GM21367 (cell line): ENCODE data around the gene PHKB.
"Not testable (repeated sequence)": the region's sequence is repeated elsewhere in the genome, so short reads cannot be mapped to it uniquely, and the experiment has no call there.

ENCODE experiments used
- ATAC-seq: cut with Tn5 transposase; IDR thresholded peaks from one replicate; pipeline ENCODE4 v1.9.1; 2021; ENCODE audit not compliant: unreplicated experiment

The PHKB gene

DNA sequence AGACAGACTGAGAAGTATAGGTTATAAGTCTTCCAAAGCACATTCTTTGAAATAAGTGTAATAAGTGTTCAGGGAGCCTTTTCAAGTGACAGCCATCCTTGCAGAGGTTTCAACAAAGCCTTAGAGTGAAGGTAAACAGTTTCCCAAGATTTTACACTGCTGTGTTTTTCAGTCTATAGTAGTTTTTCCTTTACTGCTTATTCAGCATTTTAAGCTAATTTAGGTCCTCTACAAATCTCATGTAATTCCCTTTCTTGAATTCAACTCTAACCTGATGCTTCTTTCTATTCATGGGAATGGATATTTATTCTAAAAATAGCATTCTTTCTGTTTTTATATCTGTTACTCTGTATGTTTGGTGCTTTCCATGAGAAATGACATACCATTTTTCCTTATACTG, 211.3 kb downstream of the PHKB start:
- no peak for ATAC-seq

DNA sequence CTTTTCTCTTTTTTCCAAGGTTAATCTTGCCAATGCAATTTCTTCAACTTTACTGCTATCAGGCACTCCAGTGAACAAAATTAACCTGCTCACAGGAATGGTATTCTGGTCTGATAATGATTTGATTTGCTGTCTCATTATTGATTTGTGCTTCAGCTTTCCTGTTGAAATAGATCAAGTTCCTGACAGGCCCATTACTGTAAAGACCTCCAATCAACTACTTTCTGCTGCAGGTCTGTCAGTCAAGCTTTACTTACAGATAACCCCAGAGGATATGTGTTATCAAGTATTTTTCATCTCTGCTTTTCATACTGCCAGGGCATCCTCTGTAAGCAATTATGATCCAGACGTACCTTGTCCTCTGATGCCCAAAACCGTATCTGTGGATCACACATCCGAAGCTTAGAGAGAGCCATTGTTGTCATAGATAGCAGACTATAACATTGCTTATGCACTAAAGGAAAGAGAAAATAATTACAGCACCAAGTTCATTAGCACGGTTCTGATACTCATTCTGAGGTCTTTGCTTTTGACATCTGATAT, 215.6 kb downstream of the PHKB start:
- no peak for ATAC-seq

DNA sequence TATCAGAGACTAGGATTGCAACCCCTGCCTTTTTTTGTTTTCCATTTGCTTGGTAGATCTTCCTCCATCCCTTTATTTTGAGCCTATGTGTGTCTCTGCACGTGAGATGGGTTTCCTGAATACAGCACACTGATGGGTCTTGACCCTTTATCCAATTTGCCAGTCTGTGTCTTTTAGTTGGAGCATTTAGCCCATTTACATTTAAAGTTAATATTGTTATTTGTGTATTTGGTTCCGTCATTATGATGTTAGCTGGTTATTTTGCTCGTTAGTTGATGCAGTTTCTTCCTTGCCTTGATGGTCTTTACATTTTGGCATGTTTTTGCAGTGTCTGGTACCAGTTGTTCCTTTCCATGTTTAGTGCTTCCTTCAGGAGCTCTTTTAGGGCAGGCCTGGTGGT, 220.4 kb downstream of the PHKB start:
- ATAC-seq: not testable (repeated sequence)

DNA sequence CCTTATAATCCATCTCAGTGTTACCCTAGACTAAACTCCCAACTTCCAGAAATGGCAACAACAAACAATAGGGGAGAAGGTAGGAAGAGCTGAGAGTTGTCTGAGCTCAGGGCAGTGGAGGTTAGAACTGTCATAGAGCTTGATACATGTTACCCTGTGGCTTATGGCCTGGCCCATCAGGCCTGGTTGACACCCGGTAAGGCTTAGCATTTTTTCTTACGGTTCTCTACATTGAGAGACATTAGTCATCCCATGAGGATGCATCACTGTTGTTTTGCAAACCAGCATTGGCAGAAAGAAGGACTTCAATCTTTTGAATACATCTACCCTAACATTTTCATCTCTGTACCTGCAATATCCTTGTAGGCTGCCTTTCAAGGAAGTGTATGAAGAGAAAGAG, 226.6 kb downstream of the PHKB start:
- ATAC-seq: no peak

DNA sequence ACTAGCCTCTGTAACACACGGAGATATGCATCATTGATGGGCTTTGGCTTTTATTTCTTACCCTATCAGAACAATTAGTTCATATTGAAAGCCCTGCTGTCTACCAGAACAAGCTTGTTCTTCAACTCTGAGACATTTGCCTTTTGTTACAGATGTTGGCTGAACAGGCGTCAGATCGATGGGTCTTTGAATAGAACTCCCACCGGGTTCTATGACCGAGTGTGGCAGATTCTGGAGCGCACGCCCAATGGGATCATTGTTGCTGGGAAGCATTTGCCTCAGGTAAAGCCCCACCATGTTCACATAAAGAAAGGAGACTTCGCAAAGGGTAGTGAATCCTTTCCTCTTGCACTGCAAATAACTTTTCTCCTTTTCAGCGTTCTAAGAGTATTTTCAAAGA, 232.1 kb downstream of the PHKB start:
- ATAC-seq: no peak

DNA sequence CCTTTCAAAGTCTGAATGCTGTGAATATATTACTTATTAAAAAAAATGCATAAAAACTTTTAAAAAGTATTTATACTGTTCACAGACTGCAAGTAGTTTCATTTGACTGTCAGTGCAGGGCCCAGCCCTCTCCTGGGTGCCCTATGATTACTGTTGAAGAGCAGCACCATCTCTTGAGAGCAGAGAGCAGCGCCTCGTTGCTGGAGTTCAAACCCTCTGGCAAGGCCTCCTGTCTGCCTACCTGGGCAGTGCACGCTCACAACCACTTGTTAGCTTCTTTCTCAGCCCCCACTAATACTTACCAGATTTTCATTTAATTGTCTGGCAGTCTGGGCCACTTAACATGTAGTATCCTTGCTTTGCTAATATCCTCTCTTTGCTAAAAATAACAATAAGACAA, 233.4 kb downstream of the PHKB start:
- no peak for ATAC-seq

DNA sequence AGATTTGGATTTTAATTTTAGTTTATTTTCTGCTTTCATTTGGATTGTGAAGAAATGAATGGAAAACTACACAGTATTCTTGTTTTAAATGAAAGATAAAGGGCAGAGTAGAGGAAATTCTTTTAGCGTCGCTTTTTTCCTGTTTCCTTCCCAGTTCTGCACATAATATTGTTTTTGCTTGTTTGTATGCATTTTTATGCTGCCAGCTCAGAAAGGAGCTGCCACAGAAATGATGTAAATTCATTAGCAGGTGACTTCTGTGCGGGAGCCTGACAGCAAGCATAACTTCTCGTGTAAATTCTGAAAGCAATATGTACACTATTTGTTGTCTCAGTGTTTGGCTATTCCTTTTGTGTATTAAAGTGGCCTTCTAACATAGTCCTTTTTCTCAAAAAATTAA, 234.6 kb downstream of the PHKB start:
- ATAC-seq: no peak

DNA sequence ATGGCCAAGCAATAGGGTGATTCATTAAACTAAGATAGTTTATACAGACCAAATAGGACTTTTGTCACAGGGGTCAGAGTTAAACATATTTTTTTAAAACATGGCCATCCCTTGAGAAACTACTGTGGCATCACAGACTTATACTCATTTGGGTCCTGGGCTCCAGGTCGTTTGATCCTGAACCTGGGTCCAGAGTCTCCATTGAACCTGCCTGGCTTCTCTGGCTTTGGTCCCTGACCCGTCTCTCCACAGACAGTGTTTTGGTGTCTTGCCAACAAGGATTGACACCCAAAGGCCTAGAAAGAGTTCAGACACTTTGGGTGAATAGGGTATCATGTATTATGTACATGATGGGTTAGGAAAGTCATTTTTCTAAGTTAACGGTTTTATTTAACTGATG, 236.7 kb downstream of the PHKB start:
- ATAC-seq: no peak

DNA sequence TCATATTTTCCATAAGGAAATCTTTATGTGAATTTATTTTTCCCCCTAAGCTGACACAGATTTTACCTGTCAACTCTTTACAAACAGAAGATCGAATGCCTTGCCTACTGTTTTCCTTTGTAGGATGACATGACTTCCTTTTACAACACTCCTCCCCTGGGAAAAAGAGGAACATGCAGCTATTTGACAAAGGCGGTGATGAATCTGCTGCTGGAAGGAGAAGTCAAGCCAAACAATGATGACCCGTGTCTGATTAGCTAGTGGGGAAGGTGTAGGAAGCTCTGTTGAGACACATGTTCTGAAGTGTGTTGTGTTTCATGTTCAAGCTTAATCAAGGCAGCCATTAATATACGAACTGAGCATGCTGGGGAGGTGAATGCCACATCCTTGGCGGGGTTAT, 238.0 kb downstream of the PHKB start:
- no peak for ATAC-seq

DNA sequence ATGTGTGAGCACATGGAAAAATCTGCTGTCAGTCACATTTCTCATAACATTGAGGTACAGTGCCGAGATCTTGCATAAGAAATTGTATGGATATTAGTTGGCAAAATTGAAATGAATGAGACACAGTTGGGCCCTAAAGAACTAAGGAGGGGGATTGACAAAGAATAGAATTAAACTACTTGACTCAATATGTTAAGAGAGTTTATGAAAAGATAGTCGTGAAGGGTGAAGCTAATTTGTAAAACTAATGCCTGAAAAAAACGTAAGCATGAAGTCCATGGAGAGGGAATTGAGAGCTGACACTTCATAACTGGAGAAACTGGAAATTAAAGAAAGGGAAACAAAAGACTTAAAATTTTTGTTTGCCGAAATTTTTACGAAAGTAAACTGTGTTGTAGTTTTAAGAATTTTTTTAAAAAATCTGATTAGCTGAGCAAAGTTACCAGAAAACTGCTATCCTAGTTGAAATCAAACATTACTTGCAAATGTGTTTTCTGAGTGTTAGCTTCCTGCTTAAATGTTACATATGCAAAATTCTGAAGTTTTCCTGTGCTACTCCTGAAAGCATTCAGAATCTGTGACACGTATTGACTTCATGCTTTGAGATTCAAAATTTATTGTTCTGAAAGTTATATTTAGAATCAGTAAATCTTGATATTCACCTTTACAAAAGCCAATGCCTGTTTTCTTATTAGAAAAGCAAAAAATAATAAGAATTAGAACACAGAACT, 239.9 kb downstream of the PHKB start:
- ATAC-seq: no peak

DNA sequence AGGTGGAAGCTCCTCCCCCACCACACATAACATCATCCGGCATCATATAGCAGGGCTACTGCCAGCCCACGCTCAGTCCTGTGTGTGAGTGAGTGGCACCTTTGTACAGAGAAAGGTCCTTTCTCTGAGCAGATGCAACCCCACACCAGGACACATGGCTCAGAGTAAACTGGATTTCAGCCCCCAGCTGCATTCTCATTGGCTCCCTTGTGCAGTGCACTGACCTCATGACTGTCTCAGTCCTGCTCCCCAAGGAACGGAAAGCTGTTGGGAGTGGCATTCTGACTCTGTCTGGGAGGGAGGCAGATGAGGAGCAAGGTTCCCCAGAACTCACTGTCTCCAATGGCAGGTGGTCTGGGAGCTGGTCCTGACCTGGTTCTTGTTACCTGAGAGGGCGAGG, 244.1 kb downstream of the PHKB start:
- no peak for ATAC-seq

DNA sequence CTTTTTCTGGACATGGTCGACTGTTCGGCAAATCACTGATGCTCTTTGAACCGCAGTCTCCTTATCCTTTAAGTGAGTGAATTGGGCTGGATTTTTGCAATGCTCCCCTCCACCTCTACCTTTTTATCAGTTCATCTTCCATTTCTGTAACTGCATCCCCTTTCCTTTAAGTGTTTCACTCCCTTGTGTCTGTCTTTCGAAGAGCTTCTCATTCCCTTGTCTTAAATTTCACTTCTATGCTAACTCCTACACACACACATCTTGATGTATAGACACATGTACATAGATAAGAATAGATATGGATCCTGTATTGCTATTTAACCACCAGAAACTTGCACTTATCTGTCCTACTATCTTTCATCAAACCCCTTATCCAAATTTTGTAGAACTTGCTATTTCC, 250.7 kb downstream of the PHKB start:
- ATAC-seq: no peak

DNA sequence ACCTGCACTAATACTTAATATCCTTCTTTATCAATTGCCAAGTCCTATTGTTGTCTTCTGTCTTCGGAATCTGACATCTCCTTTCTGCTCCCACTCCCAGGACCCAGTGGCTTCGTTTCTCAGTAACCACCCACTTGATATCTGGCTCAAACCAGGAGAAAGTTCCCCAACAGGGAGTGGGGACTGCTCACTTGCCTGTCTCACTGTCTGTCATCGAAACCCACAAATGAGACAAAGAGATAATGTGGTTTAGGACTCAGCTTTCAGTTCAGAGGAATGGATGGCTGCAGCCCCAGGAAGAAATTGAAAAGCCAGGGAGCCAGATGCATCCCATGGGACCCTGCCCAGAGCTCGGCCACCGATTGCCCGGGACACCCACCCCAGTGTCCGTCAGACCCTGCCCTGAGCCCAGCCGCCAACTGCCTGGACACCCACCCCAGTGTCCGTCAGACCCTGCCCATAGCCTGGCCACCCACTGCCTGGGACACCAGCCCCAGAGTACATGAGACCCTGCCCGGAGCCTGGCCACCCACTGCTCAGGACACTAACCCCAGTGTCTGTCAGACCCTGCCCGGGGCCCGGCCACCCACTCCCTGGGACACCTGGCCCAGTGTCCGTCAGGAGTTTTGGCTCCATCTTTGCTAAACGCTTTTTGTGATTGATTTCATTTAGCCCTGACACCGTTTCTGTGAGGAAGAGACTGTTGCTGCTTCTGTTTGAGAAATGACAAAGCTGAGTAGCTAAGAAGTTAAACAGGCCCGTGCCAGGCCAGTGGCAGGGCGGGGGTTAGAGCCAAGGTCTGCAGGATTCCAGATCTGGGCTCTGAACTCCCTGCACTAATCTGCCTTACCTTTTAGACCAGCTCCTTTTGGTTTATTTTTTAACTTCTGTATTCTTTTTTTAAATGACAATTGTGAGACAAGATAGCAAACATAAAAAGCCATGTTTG, 251.4 kb downstream of the PHKB start:
- ATAC-seq: no peak

DNA sequence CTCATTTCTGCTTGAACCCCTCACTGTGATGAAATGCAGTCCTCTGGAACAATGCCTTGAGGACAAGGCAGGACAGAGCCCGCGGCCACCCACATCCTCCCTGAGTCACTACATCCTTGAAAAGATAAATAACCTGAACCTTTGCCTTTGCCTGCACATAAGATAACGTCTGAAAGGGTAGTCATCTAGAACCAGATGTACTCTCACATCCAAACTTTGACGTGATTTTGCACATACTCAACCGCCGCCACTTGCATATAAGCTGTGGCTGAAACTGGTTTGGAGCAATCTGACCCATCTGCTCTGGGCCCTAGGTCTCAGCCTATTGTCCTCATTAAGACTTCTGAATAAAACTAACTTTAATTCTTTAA, 252.1 kb downstream of the PHKB start:
- ATAC-seq: peak; percentile 72

DNA sequence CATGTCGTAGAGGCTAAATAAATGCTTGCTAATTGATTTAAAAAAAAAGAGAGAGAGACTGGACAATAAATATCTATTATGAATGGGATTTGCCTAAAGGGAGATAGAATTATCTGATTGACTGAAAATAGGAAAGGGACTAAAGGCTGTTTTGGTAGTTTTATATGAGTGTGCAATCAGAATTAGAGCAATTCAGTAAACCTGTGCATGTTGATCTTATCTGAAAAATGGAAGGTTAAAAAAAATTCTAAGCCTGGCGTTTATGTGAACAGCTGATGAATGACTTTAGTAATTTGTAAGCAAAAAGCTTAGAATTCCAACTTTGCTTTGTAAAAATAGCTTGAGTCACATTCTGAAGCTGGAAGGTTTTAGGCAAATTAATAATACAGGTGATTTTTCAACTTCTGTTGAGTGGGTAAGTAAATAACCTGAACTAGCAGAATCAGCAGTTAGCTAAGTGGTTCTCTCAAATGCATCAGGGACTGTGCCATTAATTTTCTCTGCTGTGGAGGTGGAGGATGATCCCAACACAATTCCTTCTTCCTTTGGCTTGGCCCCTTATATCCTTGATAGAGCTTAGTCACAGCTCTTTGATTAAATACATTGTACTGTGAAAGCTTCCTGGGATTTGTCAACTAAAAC, 254.4 kb downstream of the PHKB start:
- ATAC-seq: no peak

DNA sequence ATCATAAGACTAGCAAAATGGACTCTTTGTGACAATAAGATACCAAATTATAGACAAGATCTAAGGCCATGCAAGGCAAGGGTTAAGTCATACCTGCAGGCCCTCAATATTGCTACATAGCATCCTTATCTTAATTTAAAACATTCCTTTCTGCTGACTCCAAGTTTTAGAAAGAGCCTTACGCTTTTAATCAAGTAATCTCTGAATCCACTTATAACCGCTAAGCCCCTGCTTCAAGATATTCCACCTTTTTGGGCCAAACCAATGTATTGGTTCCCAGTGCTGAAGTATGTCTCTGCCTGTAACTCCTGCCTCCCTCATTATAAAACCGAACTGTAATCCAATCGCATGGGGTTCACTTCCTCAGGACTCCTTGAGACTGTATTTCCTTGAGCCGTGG, 255.4 kb downstream of the PHKB start:
- no peak for ATAC-seq

DNA sequence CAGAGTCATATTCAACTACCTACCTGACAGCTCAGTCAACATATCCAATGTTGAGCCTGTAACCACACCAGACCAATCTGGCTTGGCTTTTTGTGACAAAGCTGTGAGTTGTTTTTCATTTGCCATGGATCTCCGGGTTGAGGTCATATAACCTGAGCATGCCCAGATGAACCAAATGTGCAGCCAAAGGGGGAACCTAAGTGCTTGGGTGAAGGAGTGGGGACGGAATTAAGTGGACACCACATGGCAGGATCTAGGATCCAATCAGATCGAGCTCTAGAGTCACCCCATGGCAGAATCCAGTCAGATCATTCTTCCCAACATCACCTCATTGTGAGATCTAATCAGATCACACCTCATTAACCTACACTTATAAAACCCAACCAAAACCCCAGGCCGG, 258.6 kb downstream of the PHKB start:
- no peak for ATAC-seq

DNA sequence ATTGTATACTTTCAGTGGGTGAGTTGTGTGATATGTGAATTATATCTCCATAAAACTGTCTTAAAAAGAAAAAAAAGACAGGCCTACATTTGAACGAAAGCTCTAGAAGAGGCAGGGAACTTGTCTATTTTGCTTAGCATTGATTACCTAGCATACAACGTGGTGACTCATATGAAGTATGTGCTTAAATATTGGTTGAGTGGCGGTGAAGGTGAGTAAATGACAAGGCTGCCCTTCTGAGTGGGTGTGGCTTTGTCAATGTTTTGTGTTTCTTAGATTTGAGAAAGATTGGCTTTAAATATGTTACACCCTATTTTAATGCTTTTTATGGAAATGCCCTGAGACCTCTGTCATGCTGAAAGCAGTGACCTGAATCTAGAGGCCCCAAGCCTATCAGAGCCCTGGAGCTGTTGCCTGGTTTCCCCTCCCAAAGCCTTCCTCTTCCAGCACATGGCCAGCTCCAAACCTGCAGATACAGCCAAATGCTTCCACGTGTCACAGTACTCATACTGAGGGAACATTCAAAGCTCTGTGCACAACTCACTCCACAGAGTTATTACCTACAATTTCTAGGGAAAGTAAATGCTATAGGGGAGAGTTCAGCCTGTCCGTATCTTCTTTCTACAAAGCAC, 260.0 kb downstream of the PHKB start:
- ATAC-seq: no peak

DNA sequence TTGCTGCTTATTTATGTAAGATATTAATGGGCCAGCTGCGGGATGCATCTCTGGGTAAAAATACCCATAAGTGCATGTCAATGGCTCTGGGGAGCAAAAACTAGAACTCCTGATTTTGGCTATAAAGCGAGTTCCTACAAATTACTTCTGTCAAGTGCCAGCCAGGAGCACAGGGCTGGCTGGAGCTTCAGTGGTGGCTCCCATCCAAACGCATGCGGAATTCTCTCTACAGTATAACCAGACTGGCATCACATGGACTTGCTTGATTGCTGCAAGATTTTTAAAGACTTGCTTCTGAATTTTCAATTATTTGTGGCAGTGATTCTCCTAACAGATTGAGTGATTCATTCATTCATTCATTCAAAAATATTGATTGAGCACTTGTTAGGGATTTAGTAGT, 260.9 kb downstream of the PHKB start:
- ATAC-seq: no peak

DNA sequence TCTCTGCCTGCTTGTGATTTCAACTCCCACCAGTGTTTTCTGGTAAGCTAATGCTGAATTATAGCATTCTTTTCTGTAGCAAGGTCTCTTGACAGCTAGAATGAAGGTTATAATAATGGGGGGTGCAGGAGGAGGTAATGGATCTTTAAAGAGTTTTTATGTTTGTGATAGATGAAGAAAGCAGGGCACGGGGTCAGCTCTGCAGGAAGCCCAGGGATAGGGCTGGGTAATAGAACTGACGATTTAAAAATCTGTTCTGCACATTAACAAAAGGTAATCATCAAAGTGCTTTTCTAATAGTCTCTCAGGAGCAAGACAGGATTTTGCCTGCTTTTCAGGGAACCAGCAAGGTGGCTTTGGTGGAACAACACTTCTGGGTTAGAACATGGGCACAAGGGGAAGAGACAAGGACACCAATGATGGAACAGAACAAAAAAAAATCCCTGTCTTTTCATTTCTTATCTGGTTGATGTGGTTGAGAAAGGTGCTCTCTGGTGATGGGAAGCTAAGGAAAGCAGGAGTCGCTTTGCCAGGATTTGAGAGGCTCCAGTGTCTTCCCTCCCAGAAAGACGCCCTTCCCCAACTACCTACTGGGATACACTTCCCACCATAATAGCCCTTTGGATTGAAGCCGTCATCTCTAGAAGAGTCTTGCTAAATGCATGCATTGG, 263.1 kb downstream of the PHKB start:
- ATAC-seq: no peak
